NCI-H748 treated with DMSO at 0.1 percent for 48 hours (cell line): ENCODE measurements around the gene NAT8L.

Experiments
- DNase-seq: peaks from one replicate; lab custom pipeline; 2025; lab: John Stamatoyannopoulos, UW

Gene NAT8L

DNA sequence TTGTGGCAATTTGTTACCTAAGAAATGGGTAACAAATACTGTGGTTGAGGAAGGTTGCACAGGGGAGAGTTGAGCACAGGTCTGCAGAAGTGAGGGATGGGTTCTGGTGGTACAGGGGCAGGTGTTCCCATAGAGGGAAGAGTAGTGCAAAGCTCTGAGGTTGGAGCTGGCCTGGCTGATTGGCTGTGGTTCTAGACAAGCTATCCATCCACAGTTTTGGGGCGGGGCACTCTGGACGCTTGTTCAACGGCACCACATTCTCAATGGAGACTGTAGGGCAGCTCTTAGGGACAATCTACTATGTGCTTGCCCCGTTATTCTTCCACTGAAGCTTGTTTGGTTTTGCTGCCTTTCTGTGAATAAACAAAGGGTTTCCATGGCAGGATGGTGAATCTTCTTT, 35.4 kb downstream of the NAT8L start:
- no peak for DNase-seq

DNA sequence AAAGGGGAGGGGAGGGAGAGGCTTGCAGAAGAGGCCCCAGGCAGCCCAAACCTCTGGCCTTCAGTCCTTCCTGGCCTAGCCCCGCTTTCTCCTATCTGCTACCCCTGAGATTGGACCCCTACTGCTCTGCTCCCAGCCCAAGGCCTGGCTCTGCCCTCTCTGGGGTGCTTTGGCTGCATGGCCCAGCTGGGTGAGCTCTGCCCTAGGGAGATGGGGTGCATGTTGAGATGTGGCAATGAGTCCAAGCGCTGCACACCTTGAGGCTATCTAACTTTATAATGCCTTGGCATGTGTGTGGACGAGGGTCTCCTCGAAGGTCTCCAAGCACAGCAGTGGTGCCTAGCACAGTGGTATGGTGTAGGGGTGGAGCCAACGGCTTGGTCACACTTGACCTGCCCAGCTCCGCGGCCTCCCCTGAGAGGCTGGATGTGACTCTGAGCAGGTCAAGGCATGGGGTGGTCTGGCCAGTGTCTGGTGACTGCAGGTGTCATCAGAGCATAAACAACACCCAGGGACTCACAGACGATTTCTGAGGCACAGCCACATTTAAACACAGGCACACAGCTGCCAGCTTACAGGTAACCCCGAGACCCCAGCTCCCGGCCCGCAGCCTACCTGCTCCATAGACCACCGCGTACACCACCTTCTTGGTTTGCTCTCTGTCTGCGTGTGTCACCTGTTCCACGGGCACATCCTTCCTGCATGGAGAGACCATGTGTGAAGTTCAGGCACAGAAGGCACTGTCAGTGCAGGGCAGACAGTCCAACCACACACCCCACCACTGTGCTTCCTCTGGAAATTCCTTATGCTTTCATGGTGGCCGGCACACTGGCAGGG, 36.3 kb downstream of the NAT8L start:
- no peak for DNase-seq

DNA sequence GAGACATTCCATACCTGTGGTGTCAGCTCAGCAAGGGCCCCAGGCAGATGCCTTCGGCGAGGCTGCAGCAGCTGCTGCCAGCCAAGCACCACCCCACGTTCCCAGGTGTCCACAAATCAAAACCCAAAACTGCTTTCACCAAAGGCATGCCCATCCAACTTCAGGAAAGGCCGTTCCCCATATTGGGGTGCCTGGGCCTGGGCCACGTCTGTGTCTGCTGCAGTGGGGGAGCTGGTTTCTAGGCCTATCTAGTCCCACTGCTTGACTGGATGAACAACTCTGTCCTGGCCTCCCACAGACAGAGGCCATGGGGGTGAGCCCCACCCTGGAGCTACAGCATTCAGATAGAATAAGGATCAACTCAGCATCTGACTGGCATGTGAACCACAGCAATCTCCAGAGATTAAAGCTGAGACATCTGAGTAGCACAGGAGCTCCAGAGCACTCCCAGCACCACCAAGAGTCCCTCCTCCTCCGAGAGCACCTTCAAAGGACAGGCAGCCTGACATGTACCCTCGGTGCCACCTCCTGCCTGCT, 37.0 kb downstream of the NAT8L start:
- no peak for DNase-seq

DNA sequence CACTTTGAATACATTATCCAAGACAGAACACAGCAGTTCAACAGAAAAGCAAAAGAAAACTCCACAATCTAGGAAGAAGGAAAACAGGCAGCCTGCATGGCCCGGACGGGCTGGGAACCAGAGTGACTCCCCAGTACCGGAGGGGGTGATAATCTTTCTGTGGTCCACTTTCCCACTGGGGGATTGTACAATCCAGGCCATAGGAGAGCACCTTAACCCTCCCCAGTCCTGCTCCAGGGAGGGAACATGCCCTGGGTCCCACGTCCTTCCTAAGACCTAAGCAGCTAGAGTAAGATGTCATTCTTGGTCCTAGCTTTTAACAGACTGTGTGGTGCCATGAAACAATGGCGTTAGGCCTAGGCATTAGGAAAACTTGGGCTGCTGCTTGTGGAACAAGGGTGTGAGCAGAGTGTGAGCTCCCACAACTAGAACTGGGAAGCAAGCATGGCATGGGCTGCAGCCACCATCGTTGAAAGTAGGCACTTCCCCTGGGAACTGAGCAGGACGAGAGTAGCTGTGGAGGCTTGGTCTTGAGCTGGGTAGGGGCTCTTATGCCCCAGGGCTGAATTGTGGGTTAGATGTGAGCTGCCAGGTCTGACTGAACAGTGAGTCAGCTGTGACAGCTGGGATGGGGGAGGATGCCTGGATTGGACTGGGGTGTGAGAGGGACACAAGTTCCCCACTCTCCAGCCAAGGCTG, 42.4 kb downstream of the NAT8L start:
- DNase-seq = no peak

GRCh38 chr4:2102045-2102883, 43.1 kb downstream of the NAT8L start:
- DNase-seq = no peak

DNA sequence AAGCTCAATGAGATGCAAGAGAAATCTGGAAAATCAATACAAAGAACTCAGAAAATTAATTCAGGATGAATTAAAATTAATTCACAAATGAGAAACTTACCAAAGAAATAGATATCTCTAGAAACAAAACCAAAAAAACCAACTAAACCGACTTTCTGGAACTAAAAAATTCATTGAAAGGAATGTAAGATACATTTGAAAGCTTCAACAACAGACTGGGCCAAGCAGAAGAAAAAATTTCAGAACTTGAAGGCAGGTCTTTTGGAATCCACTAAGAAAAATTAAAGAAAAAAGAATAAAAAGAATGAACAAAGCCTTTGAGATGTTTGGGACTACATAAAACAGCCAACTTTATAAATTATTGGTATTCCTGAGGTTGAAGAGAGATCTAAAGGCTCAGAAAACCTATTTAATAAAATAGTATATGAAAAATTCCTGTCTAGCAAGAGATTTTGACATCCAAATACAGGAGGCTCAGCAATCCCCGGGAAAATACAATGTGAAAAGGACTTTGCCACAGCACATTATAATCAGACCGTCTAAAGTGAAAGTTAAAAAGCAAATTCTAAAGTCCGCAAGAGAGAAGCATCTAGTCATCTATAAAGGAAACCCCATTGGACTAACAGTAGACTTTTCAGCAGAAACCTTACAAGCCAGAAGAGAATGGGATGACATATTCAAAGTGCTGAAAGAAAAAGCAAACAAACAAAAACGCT, 44.2 kb downstream of the NAT8L start:
- DNase-seq = no peak

DNA sequence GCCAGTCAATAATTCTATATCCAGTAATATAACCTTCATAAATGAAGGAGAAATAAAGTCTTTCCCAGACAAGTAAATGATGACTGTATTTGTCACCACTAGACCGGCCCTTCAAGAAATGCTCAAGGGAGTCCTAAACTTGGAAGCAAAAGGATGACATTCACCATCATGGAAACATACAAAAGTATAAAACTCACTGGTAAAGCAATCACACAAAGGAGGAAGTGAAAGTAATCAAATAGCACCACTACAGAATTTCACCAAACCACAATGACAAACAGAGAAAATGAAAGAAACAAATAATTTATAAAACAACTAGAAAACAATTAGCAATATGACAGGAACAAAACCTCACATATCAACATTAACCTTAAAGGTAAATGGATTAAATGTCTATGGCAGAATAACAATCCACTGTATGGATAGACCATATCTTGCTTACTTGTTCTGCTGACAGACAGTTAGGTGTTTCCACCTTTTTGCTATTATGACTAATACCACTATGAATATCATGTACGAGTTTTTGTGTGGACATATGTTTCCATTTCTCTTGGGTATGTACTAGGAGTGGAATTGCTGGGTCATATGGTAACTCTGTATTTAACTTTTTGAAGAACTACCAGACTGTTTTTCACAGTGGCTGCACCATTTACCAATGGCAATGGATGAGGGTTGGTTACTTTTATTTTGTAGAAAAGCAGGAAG, 44.9 kb downstream of the NAT8L start:
- no peak for DNase-seq

DNA sequence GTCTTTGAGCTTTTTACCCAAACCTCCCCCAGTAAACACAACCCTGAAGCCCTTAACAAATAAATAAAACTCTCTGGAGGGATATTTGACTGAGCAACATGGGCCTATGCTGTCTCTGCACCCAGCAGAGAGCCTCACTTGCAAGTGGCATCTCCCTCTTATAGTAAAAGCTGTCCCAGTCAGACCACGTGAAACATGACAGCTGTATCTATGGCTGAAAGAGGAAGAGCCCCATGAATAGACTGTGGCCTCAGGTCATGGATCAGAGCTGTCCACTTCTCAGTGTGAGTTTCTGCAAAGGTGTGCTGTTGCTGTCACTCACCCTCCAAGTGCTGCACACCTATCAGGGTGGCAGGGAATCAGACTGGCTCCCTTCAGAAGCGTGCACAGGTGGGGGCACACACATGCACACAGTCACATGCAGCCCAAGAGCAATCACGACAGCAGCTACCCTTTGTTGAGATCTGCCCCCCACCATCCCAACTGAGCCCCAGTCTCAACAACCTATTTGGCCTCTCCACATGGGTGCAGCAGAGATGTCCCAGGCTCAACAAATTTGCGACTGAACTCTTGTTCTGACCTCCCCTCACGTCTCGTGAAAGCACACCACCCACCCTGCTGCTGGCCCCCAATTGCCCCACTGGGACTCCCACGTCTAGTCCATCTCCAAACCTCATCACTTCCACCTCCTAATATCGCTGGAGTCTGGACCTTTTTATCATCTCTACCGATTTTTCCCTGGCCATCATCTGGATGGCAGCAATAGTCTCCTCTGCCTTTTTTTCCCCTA, 45.6 kb downstream of the NAT8L start:
- no peak for DNase-seq

DNA sequence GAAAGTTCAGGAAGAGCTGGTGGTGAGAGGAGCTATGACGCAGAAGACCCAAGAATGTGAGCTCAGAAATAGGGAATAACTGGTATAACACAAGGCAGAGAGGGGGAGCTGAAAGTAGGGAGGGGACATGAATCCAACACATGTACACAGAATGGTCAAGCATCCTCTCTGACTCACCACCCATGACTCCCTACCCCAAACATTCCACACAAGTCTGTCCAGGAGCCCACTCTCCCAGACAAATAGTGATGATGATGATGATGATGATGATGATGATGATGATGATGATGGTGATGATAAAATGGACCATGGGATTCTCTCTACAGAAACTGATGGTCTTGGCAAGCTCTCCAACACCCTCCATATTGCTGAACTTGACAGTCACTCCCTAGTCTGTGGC, 46.4 kb downstream of the NAT8L start:
- no peak for DNase-seq

- DNase-seq = no peak
Measured at GRCh38 chr4:2116687-2117400, 57.7 kb downstream of the NAT8L start.
